ENCODE measurements around the gene TRIP10. TPM values are rescaled to one million over a fixed set of nuclear protein-coding genes. Genes with fewer than 3 reads are reported as not detected.
A peak's percentile ranks its signal among the peaks of the same experiment; 100 is the strongest.

The TRIP10 gene
- total and polyA plus RNA-seq, 2 of the 13 experiments (the other 11 are each of a cell fraction or from before 2014, with no cell fraction given) = 32.5 to 33.2 TPM

DNA sequence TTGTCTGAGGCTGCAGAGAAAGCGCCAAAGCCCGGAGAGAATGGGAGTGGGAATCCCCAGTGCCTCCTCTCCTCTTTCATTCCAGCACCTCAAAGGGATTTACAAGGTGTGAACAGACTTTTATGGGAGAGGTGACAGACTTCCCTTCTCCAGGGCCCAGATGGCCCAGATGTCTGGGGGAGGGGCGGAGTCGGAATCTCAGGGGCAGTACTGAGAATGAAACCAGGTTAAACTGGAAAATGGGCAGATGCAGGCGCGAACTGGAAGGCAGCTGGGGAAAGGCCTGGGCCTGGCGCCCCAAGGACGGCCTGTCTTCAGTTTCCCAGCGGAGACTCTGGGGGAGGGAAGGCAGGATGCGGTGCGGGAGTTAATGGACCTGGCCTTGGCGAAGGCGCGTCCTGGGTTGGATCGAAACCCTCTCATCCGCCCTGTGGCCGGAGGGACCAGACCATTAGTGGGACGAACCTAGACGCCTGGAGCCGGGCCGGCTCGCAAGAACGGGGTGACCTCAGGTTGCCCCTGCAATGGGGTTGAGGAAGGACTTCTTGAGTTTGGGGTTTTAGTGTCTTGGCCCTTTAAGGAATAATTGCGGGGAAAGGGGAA is 592 bp upstream of the TRIP10 start (continued):
- TF ChIP-seq, protein P1, sequence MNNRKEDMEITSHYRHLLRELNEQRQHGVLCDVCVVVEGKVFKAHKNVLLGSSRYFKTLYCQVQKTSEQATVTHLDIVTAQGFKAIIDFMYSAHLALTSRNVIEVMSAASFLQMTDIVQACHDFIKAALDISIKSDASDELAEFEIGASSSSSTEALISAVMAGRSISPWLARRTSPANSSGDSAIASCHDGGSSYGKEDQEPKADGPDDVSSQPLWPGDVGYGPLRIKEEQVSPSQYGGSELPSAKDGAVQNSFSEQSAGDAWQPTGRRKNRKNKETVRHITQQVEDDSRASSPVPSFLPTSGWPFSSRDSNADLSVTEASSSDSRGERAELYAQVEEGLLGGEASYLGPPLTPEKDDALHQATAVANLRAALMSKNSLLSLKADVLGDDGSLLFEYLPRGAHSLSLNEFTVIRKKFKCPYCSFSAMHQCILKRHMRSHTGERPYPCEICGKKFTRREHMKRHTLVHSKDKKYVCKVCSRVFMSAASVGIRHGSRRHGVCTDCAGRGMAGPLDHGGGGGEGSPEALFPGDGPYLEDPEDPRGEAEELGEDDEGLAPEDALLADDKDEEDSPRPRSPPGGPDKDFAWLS (CRISPR knock-in tag; IDR thresholded peaks at IDR 0.05; ENCODE audit: borderline replicate concordance) = peak; percentile 74; the same call in 1 of the 2 replicates
- TF ChIP-seq, protein P2, sequence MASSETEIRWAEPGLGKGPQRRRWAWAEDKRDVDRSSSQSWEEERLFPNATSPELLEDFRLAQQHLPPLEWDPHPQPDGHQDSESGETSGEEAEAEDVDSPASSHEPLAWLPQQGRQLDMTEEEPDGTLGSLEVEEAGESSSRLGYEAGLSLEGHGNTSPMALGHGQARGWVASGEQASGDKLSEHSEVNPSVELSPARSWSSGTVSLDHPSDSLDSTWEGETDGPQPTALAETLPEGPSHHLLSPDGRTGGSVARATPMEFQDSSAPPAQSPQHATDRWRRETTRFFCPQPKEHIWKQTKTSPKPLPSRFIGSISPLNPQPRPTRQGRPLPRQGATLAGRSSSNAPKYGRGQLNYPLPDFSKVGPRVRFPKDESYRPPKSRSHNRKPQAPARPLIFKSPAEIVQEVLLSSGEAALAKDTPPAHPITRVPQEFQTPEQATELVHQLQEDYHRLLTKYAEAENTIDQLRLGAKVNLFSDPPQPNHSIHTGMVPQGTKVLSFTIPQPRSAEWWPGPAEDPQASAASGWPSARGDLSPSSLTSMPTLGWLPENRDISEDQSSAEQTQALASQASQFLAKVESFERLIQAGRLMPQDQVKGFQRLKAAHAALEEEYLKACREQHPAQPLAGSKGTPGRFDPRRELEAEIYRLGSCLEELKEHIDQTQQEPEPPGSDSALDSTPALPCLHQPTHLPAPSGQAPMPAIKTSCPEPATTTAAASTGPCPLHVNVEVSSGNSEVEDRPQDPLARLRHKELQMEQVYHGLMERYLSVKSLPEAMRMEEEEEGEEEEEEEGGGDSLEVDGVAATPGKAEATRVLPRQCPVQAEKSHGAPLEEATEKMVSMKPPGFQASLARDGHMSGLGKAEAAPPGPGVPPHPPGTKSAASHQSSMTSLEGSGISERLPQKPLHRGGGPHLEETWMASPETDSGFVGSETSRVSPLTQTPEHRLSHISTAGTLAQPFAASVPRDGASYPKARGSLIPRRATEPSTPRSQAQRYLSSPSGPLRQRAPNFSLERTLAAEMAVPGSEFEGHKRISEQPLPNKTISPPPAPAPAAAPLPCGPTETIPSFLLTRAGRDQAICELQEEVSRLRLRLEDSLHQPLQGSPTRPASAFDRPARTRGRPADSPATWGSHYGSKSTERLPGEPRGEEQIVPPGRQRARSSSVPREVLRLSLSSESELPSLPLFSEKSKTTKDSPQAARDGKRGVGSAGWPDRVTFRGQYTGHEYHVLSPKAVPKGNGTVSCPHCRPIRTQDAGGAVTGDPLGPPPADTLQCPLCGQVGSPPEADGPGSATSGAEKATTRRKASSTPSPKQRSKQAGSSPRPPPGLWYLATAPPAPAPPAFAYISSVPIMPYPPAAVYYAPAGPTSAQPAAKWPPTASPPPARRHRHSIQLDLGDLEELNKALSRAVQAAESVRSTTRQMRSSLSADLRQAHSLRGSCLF (CRISPR knock-in tag; IDR thresholded peaks at IDR 0.05; ENCODE audit: borderline replicate concordance) = no peak
- TF ChIP-seq ZNF484 (CRISPR knock-in tag; IDR thresholded peaks at IDR 0.05; ENCODE audit: borderline replicate concordance, low read depth) = no peak
- TF ChIP-seq NR2F2 (IDR thresholded peaks at IDR 0.05; ENCODE audit: borderline replicate concordance, low read depth) = peak; percentile 27; the same call in 1 of the 2 replicates
- TF ChIP-seq ZNF317 (CRISPR knock-in tag; IDR thresholded peaks at IDR 0.05) = peak; percentile 1; the same call in 1 of the 2 replicates
- TF ChIP-seq KDM5B (CRISPR knock-in tag; IDR thresholded peaks at IDR 0.05; ENCODE audit: borderline replicate concordance) = 0 out of 2 replicates have a peak, but pooled peaks have one; percentile 32
- TF ChIP-seq, protein P3, sequence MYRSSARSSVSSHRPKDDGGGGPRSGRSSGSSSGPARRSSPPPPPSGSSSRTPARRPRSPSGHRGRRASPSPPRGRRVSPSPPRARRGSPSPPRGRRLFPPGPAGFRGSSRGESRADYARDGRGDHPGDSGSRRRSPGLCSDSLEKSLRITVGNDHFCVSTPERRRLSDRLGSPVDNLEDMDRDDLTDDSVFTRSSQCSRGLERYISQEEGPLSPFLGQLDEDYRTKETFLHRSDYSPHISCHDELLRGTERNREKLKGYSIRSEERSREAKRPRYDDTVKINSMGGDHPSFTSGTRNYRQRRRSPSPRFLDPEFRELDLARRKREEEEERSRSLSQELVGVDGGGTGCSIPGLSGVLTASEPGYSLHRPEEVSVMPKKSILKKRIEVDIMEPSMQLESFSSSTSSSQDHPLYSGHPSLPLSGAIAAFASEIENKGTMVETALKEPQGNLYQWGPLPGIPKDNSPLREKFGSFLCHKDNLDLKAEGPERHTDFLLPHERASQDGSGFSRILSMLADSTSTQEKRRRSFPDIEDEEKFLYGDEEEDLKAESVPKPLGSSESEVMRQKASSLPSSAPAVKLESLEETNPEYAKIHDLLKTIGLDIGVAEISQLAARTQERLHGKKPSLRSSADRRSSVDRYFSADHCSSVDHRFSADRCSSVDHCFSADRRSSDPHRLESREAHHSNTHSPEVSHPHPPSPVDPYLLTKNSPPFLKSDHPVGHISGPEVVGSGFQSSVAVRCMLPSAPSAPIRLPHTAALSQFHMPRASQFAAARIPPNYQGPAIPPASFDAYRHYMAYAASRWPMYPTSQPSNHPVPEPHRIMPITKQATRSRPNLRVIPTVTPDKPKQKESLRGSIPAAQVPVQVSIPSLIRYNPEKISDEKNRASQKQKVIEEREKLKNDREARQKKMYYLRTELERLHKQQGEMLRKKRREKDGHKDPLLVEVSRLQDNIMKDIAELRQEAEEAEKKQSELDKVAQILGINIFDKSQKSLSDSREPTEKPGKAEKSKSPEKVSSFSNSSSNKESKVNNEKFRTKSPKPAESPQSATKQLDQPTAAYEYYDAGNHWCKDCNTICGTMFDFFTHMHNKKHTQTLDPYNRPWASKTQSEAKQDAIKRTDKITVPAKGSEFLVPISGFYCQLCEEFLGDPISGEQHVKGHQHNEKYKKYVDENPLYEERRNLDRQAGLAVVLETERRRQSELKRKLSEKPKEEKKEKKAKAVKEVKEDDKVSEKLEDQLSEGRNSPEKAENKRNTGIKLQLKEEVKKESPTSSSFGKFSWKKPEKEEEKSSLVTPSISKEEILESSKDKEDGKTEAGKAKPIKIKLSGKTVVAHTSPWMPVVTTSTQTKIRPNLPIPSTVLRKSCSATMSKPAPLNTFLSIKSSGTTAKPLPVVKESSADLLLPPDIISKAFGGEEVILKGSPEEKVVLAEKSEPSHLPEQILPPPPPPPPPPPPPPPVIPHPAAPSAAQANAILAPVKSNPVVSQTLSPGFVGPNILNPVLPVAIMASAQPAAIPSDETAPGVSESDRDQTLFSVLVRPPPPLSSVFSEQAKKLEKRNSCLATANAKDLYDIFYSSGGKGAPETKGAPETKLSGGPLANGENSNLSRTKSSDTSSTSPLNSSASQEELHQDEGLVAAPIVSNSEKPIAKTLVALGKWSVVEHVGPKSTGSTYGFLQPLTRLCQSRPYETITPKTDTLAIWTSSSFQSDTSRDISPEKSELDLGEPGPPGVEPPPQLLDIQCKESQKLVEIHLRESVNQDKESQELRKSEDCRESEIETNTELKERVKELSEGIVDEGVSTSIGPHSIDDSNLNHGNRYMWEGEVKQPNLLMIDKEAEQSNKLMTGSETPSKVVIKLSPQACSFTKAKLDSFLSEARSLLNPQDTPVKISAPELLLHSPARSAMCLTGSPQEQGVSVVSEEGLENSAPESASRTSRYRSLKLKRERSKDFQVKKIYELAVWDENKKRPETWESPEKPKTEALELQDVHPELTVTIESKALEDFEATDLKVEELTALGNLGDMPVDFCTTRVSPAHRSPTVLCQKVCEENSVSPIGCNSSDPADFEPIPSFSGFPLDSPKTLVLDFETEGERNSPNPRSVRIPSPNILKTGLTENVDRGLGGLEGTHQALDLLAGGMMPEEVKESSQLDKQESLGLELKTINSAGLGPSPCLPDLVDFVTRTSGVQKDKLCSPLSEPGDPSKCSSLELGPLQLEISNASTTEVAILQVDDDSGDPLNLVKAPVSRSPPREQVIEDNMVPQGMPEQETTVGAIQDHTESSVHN (CRISPR knock-in tag; IDR thresholded peaks at IDR 0.05) = peak; percentile 20; the same call in 1 of the 2 replicates
- TF ChIP-seq ZNF333 (CRISPR knock-in tag; IDR thresholded peaks at IDR 0.05; ENCODE audit: borderline replicate concordance) = 0 out of 2 replicates have a peak, but pooled peaks have one; percentile 12
- TF ChIP-seq SUZ12 (IDR thresholded peaks at IDR 0.05; ENCODE audit: low read depth, low read length) = no peak
- peak; percentile 36; the same call in 1 of the 2 replicates for TF ChIP-seq ZNF777 (CRISPR knock-in tag; IDR thresholded peaks at IDR 0.05)
- TF ChIP-seq, protein P4, sequence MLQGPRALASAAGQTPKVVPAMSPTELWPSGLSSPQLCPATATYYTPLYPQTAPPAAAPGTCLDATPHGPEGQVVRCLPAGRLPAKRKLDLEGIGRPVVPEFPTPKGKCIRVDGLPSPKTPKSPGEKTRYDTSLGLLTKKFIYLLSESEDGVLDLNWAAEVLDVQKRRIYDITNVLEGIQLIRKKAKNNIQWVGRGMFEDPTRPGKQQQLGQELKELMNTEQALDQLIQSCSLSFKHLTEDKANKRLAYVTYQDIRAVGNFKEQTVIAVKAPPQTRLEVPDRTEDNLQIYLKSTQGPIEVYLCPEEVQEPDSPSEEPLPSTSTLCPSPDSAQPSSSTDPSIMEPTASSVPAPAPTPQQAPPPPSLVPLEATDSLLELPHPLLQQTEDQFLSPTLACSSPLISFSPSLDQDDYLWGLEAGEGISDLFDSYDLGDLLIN (CRISPR knock-in tag; IDR thresholded peaks at IDR 0.05; ENCODE audit: borderline replicate concordance) = 0 out of 2 replicates have a peak, but pooled peaks have one; percentile 44

Measured in HepG2 (cell line).